Measurements from ENCODE around the gene ANTXR1.

Gene ANTXR1

DNA sequence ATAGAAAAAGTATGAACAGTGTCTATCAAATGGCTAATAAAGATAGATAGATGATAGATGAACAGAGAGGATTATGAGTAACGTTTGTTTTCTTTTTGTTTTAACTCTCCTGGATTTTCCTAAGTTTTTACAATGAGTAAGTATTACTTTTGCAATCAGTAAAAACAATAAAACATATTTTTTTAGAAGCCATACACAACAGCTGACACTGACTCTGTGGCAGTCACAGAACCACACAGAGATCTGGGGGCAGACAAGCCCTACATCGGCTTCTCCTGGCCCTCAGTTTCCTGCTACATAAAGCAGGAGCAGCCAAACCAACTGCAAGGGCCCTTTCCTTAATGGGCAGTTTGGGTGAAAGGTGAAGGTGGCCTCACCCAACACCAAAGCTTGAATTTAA, 63.6 kb downstream of the ANTXR1 start:
- no peak for DNase-seq

GRCh38 chr2:69077252-69077950, 64.4 kb downstream of the ANTXR1 start:
- no peak for DNase-seq

GRCh38 chr2:69080071-69080470, 67.1 kb downstream of the ANTXR1 start:
- no peak for DNase-seq

GRCh38 chr2:69081001-69081580, 68.1 kb downstream of the ANTXR1 start:
- no peak for DNase-seq

GRCh38 chr2:69081757-69082156, 68.8 kb downstream of the ANTXR1 start:
- DNase-seq = no peak

DNA sequence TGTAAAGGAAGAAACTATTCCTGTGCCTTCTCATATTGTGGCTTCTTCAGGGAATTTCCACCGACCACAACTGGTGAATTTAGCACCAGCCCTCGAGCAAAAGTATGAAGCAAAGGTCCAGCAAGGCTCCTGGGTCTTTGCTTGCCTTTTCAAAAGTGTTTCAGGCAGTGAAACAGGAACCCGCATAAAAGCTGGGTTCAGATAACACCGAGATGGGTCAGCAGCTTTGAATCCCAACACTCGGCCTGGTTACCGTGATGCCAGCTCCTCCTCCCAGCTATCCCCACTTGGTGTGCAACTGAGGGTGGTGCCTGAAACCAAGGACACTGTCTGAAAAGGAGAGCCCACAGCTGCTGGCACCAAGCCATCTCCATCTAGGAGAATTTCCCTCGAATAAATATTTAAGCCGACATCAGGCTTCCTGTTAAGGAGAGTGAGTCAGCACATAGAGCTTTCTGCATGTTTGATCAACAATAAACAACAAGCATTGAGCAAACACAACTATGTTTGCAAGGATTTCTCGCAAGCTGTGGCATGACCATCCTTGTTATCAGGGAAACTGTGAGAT, 69.5 kb downstream of the ANTXR1 start:
- DNase-seq = peak; percentile 65

- DNase-seq = no peak
These were observed 70.3 kb downstream of the ANTXR1 start for GRCh38 chr2:69083235-69083748.

GRCh38 chr2:69084492-69084891, 71.5 kb downstream of the ANTXR1 start:
- DNase-seq = no peak

GRCh38 chr2:69086466-69086865, 73.5 kb downstream of the ANTXR1 start:
- no peak for DNase-seq

DNA sequence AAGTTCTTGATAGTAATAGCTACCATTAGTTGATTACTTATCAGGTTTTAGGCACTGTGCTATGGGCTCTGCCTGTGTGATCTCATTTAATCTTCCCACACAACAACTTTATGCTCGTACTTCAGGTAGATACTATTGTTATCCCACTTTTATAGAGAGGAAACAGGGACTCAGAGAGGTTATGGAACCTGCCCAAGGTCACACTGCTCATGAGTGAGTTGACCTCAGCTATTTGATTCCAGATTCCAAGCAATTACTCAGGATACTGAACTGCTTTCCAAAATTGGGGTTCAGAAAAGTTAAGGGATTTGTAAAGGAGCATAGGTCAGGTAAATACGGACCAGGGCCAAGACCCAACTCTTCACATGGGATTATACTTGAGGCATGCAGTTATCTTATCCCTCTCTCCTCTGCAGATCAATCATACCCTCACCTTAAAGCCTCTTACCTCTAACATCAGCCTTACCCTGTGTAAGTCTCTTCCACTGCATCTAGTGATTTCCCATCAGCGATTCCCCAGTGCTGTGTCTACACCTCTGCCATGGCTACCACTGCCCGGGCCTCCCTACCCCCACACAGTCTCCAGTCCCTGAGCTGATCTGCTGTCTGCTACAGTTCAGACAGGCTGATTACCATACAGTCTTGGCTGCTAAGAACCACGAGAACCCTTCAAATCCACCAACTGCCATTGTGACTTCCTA, 74.4 kb downstream of the ANTXR1 start:
- no peak for DNase-seq

DNA sequence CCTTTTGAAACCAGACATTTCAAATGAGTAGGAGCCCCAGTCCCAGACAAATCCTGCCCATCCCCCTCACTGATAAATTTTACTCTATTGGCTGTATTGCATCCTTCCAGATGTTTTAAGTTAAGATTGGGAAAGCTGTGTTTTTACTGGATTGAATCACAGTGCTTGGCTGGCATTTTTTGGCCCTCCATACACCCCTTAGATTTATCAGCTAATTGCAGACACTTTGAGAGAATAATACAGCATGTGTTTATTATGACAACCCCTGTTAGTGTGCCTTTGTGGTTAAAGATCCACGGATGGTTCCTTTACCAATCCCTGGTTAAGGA, 74.9 kb downstream of the ANTXR1 start:
- no peak for DNase-seq

GRCh38 chr2:69088466-69088865, 75.5 kb downstream of the ANTXR1 start:
- no peak for DNase-seq

DNA sequence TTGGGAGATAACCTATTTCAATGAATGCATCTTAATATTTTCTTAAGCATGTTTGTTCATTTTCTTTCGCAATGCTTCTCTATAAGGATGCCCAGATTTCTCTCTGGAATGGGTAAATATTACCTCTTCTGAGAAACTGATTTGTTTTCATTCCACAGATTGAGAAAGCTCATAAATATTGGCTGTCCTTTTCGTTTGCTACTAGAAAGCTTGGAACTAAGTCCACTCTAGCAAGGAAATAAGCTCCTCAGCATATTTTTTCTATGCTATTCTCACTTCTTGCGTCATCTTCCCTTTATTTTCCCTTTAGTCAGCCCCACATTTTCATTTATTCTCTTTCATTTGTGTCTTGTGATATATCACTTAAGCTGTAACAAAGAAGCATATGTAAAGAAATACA, 76.3 kb downstream of the ANTXR1 start:
- DNase-seq = no peak

DNA sequence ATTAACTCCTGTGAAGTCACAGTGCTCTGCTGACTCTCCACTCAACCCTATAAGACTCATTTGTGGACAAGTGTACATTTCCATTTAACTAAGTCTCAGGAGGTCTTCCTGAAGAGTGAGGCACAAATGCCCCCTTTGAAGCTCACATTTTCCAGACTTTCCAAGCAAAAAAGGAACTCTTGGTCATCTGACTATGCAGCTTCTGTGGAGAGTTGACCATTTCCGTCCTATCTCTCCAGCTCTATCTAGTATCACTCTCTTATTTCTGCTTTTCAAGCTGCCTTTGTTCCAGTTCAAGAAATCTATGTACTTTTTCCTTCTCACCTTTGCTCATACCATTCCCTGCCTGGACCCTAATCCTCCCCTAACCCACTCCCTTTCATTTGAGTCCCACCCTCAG, 77.0 kb downstream of the ANTXR1 start:
- DNase-seq = no peak

GRCh38 chr2:69090820-69091219, 77.8 kb downstream of the ANTXR1 start:
- DNase-seq = no peak

- no peak for DNase-seq
These were observed 79.9 kb downstream of the ANTXR1 start for GRCh38 chr2:69092857-69093256.

DNA sequence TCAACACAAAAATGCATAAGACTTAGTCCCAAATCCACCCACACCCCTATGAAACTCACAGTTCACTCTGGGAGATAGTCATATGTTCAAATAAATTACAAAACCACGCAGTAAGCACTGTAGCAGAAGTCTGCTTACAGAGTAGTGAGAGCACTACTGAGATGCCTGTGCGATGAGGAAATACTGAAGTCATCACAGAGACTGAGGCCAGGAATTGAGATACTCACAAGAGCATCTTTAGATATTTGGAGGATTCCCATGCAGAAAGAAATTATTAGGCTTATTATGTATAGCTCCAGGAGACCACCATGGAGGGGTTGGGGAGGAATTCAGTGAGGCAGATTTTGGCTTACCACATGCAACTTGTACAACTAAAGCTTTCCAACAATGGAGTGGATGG, 82.3 kb downstream of the ANTXR1 start:
- DNase-seq = no peak

DNA sequence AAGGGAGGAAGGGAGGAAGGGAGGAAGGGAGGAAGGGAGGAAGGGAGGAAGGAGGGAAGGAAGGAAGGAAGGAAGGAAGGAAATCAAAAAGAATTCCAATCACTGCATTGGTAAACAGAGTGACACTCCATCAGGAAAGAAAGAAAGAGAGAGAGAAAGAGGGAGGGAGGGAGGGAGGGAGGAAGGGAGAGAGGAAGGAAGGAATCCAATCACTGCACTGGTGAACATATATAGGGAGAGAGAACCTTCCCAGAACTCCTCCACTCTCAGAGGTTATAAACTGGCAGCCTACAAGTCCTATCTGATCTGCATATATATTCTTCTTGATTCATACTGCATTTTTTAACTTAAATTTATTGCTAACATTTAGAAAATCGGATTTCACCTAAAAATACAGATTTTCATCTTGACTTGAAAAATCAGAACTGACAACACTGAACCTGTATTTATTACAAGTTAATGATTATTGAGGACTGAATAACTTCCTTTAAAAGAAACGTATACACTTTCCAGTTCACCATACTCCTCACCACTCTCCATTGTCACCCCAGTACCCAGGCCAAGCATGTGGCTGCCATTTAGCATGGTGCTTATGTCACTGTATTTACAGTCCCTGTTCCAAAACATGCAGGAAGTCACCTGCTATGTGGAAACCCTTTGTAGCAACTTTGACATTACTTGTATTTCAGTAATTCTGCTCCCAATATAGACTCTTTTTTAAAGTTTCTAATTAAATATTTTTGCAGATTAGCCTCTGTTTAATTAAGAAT, 83.5 kb downstream of the ANTXR1 start:
- no peak for DNase-seq

GRCh38 chr2:69097148-69097610, 84.2 kb downstream of the ANTXR1 start:
- no peak for DNase-seq

- DNase-seq = no peak
These were observed 85.1 kb downstream of the ANTXR1 start for GRCh38 chr2:69097891-69098655.

DNA sequence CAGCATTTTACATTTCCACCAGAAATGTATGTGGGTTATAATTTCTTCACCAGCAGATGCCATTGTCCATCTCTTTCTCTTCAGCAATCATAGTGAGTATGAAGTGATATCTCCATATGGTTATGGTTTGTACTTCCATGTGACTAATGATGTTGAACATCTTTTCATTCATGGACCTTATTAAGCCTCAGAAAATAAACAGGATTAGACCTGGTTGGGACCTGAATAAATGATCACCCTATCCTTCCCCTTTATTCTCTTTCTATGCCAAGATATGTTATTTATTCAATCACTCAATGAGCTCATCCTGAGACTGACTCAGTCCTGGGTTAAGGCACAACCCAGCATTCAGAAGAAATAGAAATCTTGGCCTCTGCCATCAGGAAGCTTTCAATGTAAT, 86.6 kb downstream of the ANTXR1 start:
- no peak for DNase-seq

- no peak for DNase-seq
These were observed 87.3 kb downstream of the ANTXR1 start for GRCh38 chr2:69100220-69100723.

Measured in SHP77 treated with DMSO at 0.1 percent for 48 hours (cell line).